Neural cell (in vitro differentiated cells): ENCODE data around the gene LOXHD1.

ENCODE experiments used
- CTCF ChIP-seq: fragments of 450-650 bp; IDR thresholded peaks from 2 replicates; pipeline ENCODE4 v1.5.1; 2014; ENCODE audit warnings: antibody characterized with exemption, mild to moderate bottlenecking, moderate library complexity; ENCODE audit not compliant: poor library complexity, severe bottlenecking
- EP300 ChIP-seq: fragments of 450-650 bp; conservative IDR thresholded peaks from 2 replicates; pipeline ENCODE4 v1.6.1; 2014; ENCODE audit warnings: antibody characterized with exemption, mild to moderate bottlenecking, moderate library complexity; ENCODE audit not compliant: poor library complexity, severe bottlenecking
- EZH2 ChIP-seq: fragments of 200-600, 300-800 bp; shearing (Covaris generic), sonication (generic); IDR thresholded peaks from 2 replicates; pipeline ENCODE4 v1.6.1; 2014; ENCODE audit warnings: antibody characterized with exemption, low read length, borderline replicate concordance, mild to moderate bottlenecking; ENCODE audit not compliant: insufficient read depth, poor library complexity, severe bottlenecking
- MXI1 ChIP-seq: fragments of 450-650 bp; conservative IDR thresholded peaks from 2 replicates; pipeline ENCODE4 v1.6.1; 2014; ENCODE audit warnings: antibody characterized with exemption, mild to moderate bottlenecking; ENCODE audit not compliant: poor library complexity, severe bottlenecking
- POLR2AphosphoS5 ChIP-seq: IDR thresholded peaks from 2 replicates; pipeline ENCODE4 v1.6.1; 2012
- REST ChIP-seq: IDR thresholded peaks from 2 replicates; pipeline ENCODE4 v1.6.1; 2012; ENCODE audit warnings: borderline replicate concordance
- SMC3 ChIP-seq: fragments of 450-650 bp; conservative IDR thresholded peaks from 2 replicates; pipeline ENCODE4 v1.6.1; 2014; ENCODE audit warnings: antibody characterized with exemption, mild to moderate bottlenecking, moderate library complexity; ENCODE audit not compliant: poor library complexity

DNA sequence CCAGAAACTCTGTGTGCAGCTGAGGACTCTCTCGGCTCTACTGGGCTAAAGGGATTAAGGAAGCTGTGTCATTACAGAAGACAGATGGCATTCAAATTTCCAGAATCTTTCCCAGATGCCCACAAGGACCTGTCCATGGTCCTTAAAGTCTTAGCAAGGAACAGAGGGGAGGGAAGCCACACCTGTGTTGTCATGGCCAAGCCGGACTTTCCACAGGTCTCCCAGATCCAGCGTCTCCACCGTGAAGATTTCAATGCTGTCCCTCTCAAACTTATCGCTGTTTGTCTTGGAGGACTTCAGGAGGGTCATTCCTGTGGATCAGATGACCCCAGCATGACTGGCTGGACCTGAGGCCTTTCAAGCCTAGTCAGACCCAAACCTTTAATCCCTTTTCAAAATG is 114.5 kb downstream of the LOXHD1 start:
- TF ChIP-seq EZH2 = no peak
- no peak for TF ChIP-seq SMC3
- TF ChIP-seq CTCF = no peak
- TF ChIP-seq POLR2AphosphoS5 = no peak
- TF ChIP-seq MXI1 = no peak
- no peak for TF ChIP-seq REST
- TF ChIP-seq EP300 = no peak
